IPS DF 6.9 (cell line): ENCODE measurements around the gene ARHGAP26.

Source experiments
- DNase-seq: peaks from one replicate; pipeline ENCODE4 v3.0.0-alpha.2; 2013; ENCODE audit warnings: low read depth, low spot score
- H3K27ac ChIP-seq: one replicate; pipeline ENCODE4 v1.5.1; 2013; ENCODE audit warnings: low read length, control low read depth
- H3K27me3 ChIP-seq: 2 replicates; pipeline ENCODE4 v1.6.1; 2013; ENCODE audit warnings: mild to moderate bottlenecking, low read length; ENCODE audit not compliant: control insufficient read depth, insufficient read depth
- H3K36me3 ChIP-seq: 2 replicates; pipeline ENCODE4 v1.6.1; 2013; ENCODE audit warnings: low read length; ENCODE audit not compliant: control insufficient read depth, insufficient read depth
- H3K4me1 ChIP-seq: 2 replicates; pipeline ENCODE4 v1.6.1; 2013; ENCODE audit warnings: low read length; ENCODE audit not compliant: control insufficient read depth, insufficient read depth
- H3K4me3 ChIP-seq: 2 replicates; pipeline ENCODE4 v1.5.1; 2013; ENCODE audit warnings: mild to moderate bottlenecking, low read length
- H3K9me3 ChIP-seq: 2 replicates; pipeline ENCODE4 v1.6.1; 2013; ENCODE audit warnings: low read length, inconsistent platforms; ENCODE audit not compliant: control insufficient read depth, insufficient read depth
- WGBS: extraction: QIAGEN DNeasy Blood & Tissue Kit; methylation state at CpG from one replicate; pipeline ENCODE4 v1.1.7; 2013; ENCODE audit warnings: mixed read lengths, missing lambda C conversion rate; ENCODE audit not compliant: insufficient read length, insufficient coverage; 5-methylcytosine and 5-hydroxymethylcytosine counted together

Gene ARHGAP26

GRCh38 chr5:143217065-143217803 is 447.1 kb downstream of the ARHGAP26 start:
- Histone ChIP-seq H3K36me3 (no peaks in the 10 kb centered on the region), H3K27ac (no peak overlapping the region), H3K4me1 (peaks cover 6% of the 10 kb centered on the region), H3K9me3 (no peaks in the 10 kb centered on the region), H3K27me3 (no peaks in the 10 kb centered on the region), H3K4me3 (no peak overlapping the region)
- DNase-seq = no peak
- no CpG with 5 or more reads among the region's 10 CpGs for WGBS

GRCh38 chr5:143217804-143218160 is 447.6 kb downstream of the ARHGAP26 start:
- Histone ChIP-seq H3K4me3 (no peak overlapping the region), H3K27me3 (no peaks in the 10 kb centered on the region), H3K4me1 (peaks cover 6% of the 10 kb centered on the region), H3K27ac (no peak overlapping the region), H3K9me3 (no peaks in the 10 kb centered on the region), H3K36me3 (no peaks in the 10 kb centered on the region)
- no peak for DNase-seq
- no CpG with 5 or more reads among the region's 2 CpGs for WGBS

GRCh38 chr5:143218517-143219170 is 448.5 kb downstream of the ARHGAP26 start:
- Histone ChIP-seq H3K4me3 (no peak overlapping the region), H3K27me3 (no peaks in the 10 kb centered on the region), H3K4me1 (peaks cover 2% of the 10 kb centered on the region; the same call in 1 of the 2 replicates), H3K36me3 (no peaks in the 10 kb centered on the region), H3K9me3 (no peaks in the 10 kb centered on the region), H3K27ac (no peak overlapping the region)
- WGBS = no CpG with 5 or more reads among the region's 4 CpGs
- DNase-seq = no peak

- Histone ChIP-seq H3K27ac (no peak overlapping the region), H3K4me1 (no peaks in the 10 kb centered on the region), H3K27me3 (no peaks in the 10 kb centered on the region), H3K9me3 (no peaks in the 10 kb centered on the region), H3K36me3 (no peaks in the 10 kb centered on the region), H3K4me3 (no peak overlapping the region)
- no CpG with 5 or more reads among the region's 2 CpGs for WGBS
- DNase-seq = no peak
These were observed 449.5 kb downstream of the ARHGAP26 start for GRCh38 chr5:143219696-143220095.

- Histone ChIP-seq H3K4me1 (no peaks in the 10 kb centered on the region), H3K9me3 (no peaks in the 10 kb centered on the region), H3K27me3 (no peaks in the 10 kb centered on the region), H3K27ac (no peak overlapping the region), H3K4me3 (no peak overlapping the region), H3K36me3 (no peaks in the 10 kb centered on the region)
- no peak for DNase-seq
- no CpG with 5 or more reads among the region's 3 CpGs for WGBS
These were observed 450.6 kb downstream of the ARHGAP26 start for GRCh38 chr5:143220748-143221251.

GRCh38 chr5:143222287-143223231 is 452.4 kb downstream of the ARHGAP26 start:
- Histone ChIP-seq H3K4me3 (no peak overlapping the region), H3K36me3 (no peaks in the 10 kb centered on the region), H3K9me3 (no peaks in the 10 kb centered on the region), H3K27ac (no peak overlapping the region), H3K27me3 (no peaks in the 10 kb centered on the region), H3K4me1 (no peaks in the 10 kb centered on the region)
- no peak for DNase-seq
- 100% methylated on average over 2 of the region's 16 CpGs for WGBS

GRCh38 chr5:143224672-143225071 is 454.5 kb downstream of the ARHGAP26 start:
- no peaks in the 10 kb centered on the region for H3K9me3 ChIP-seq
- no CpG with 5 or more reads among the region's 5 CpGs for WGBS
- H3K27ac ChIP-seq = no peak overlapping the region
- no peaks in the 10 kb centered on the region for H3K27me3 ChIP-seq
- DNase-seq = no peak
- H3K4me1 ChIP-seq = no peaks in the 10 kb centered on the region
- no peak overlapping the region for H3K4me3 ChIP-seq
- no peaks in the 10 kb centered on the region for H3K36me3 ChIP-seq

- H3K27ac ChIP-seq = no peak overlapping the region
- no CpG with 5 or more reads among the region's 4 CpGs for WGBS
- H3K4me3 ChIP-seq = no peak overlapping the region
- H3K9me3 ChIP-seq = no peaks in the 10 kb centered on the region
- H3K27me3 ChIP-seq = no peaks in the 10 kb centered on the region
- no peaks in the 10 kb centered on the region for H3K4me1 ChIP-seq
- H3K36me3 ChIP-seq = no peaks in the 10 kb centered on the region
- DNase-seq = no peak
These were observed 455.3 kb downstream of the ARHGAP26 start for GRCh38 chr5:143225511-143225910.

GRCh38 chr5:143226361-143226760 is 456.2 kb downstream of the ARHGAP26 start:
- Histone ChIP-seq H3K36me3 (no peaks in the 10 kb centered on the region), H3K27me3 (no peaks in the 10 kb centered on the region), H3K4me1 (no peaks in the 10 kb centered on the region), H3K27ac (no peak overlapping the region), H3K9me3 (no peaks in the 10 kb centered on the region), H3K4me3 (no peak overlapping the region)
- WGBS = no CpG with 5 or more reads among the region's 3 CpGs
- no peak for DNase-seq

- WGBS = no CpG with 5 or more reads among the region's 3 CpGs
- no peaks in the 10 kb centered on the region for H3K9me3 ChIP-seq
- H3K4me3 ChIP-seq = no peak overlapping the region
- DNase-seq = no peak
- H3K36me3 ChIP-seq = no peaks in the 10 kb centered on the region
- H3K27ac ChIP-seq = no peak overlapping the region
- no peaks in the 10 kb centered on the region for H3K27me3 ChIP-seq
- no peaks in the 10 kb centered on the region for H3K4me1 ChIP-seq
These were observed 456.7 kb downstream of the ARHGAP26 start for GRCh38 chr5:143226872-143227271.
